HUDEP-2 (cell line): Measurements from ENCODE around the gene GCG.

Source experiments
- DNase-seq, 76 experiments: peaks; one replicate each; lab custom pipeline; 2025; ENCODE audit not compliant: unreplicated experiment in 76 of 76; lab: John Stamatoyannopoulos, UW

The GCG gene

DNA sequence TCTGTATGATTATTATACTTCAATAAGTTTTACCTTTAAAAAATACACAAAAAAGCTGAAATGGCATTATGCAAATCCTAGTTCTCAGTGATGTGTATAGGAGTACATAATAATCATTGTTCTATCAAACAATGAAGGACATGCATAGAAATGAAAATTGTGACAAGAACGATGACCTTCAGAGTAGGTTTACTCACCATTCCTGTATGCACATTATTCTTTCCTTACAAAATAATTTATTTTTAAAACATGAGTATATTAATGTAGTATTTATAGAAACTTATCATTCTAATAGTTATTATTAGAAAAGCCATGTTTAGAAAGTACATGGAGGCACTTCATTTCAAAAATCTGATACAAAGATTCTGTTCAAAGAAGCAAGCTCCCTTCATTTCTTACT is 45.3 kb downstream of the GCG start:
- DNase-seq = no peak

DNA sequence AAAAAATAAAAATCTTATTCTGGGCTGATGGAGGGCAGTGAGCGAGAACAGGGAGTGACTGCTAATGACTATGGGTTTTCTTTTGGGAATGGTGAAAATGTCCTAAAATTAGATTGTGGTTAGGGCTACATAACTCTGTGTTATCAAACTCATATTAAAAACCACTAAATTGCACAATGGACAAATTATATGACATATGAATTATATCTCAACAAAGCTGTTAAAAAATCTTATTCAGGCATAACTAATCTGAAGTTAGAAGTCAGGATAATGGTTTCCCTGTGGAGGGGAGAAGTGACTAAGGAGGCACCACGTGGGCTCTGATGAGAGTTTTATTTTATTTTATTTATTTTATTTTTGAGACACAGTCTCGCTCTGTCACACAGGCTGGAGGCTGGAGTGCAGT is 45.9 kb downstream of the GCG start:
- DNase-seq = no peak

DNA sequence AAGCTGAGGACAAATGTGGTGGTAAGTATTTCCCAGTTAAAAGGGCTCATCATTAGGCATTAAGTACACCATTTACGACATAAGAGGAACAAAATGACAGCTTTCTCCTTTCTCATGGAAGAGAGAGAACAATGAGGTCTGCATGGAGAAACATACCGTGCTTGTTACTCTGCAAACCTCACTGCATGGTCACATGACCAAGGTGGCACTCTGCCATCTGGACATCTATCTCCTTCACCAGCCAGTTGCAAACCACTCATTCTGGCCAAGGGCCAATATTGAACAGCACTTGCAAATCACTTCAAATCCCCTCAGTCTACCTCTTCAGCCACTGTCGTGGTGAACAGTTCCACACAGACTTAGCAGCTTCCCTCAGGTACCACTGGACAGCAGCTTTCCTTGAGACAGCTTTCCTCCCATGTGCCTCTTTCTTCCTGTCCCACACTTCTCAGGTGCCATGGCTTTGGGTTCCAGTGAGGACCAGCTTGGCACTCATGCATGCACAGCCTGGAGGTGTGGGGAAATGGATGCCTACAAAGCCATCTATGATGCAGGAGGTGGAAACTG is 48.5 kb downstream of the GCG start:
- DNase-seq = peak in 19 of 76 experiments; percentile 1 to 47 (median 7)

DNA sequence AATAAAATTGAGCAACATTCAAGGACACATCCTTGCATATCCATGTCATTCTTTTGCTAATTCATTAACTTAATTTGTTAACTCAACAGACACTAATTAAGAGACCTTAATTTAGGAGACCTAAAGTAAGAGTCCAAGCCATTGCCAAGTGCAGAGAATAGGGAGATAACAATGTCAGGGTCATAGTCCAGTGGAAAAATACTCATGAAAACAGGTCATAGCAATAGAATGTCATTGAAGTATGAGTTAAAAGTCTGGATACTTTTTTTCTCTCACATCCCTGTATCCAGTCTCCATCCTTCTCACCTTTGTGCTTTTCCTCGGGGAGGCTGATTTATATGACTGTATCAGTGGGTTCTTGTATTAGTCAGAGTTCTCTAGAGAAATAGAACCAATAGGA is 51.5 kb downstream of the GCG start:
- no peak for DNase-seq

DNA sequence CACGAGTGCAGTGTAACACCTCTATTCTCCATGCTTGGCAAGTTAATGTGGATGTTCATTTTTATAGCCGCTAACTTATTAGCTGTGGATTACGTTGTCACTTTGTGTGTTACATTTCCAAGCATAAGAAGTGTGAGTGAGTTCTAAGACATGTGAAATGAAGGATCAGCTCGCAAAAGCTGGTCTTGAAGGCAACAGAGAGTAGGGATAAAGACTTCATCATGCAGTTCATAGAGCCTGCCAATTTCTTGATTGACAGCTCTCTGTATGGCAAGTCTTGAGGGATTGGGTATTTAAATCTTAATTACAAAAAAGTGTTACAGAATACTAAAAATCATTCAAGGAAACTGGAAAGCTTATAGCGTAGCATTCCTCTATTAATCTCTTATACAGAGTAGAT is 52.2 kb downstream of the GCG start:
- no peak for DNase-seq
